ENCODE data around the gene SLC24A3.

SLC24A3 gene

GRCh38 chr20:19557291-19557690 is 344.8 kb downstream of the SLC24A3 start (continued):
- TF ChIP-seq ZBTB20 (tag by site-specific recombination; IDR thresholded peaks at IDR 0.05), result no peak

GRCh38 chr20:19560881-19561480 is 348.5 kb downstream of the SLC24A3 start:
- POLR2A ChIA-PET, result no interaction called here
- no peaks in the 10 kb centered on the region for H3K36me3 ChIP-seq (ENCODE audit: control insufficient read depth in 2 of 2, insufficient read depth in 1 of 2, low read length in 2 of 2)
- no peak overlapping the region for H3K27ac ChIP-seq (ENCODE audit: extremely low read depth, low read depth, low read length)
- TF ChIP-seq SCRT2 (tag by site-specific recombination; IDR thresholded peaks at IDR 0.05) (no peak), ZNF791 (tag by site-specific recombination; IDR thresholded peaks at IDR 0.05) (no peak), ZNF645 (tag by site-specific recombination; IDR thresholded peaks at IDR 0.05) (no peak), EGR2 (tag by site-specific recombination; IDR thresholded peaks at IDR 0.05; ENCODE audit: low read depth) (no peak), SALL2 (tag by site-specific recombination; IDR thresholded peaks at IDR 0.05; ENCODE audit: borderline replicate concordance) (no peak), ZNF76 (tag by site-specific recombination; IDR thresholded peaks at IDR 0.05; ENCODE audit: borderline replicate concordance, low read depth) (no peak), ZNF623 (tag by site-specific recombination; IDR thresholded peaks at IDR 0.05) (no peak), PRDM1 (tag by site-specific recombination; IDR thresholded peaks at IDR 0.05) (no peak), ZNF621 (tag by site-specific recombination; IDR thresholded peaks at IDR 0.05) (no peak), ZBTB26 (tag by site-specific recombination; optimal IDR thresholded peaks at IDR 0.05) (no peak), ZNF140 (tag by site-specific recombination; IDR thresholded peaks at IDR 0.05) (no peak), ZNF23 (tag by site-specific recombination; IDR thresholded peaks at IDR 0.05; ENCODE audit: borderline replicate concordance) (no peak), ZNF423 (tag by site-specific recombination; IDR thresholded peaks at IDR 0.05) (no peak), ZNF664 (tag by site-specific recombination; IDR thresholded peaks at IDR 0.05) (no peak), ZNF830 (tag by site-specific recombination; IDR thresholded peaks at IDR 0.05; ENCODE audit: low read depth) (no peak), ZNF580 (tag by site-specific recombination; IDR thresholded peaks at IDR 0.05) (no peak), ZNF792 (tag by site-specific recombination; IDR thresholded peaks at IDR 0.05) (no peak)
- H3K4me3 ChIP-seq (ENCODE audit: low read depth, low read length), result no peak overlapping the region
- no peaks in the 10 kb centered on the region for H3K4me1 ChIP-seq (ENCODE audit: control insufficient read depth, insufficient read depth, low read length)
- H3K9me3 ChIP-seq (ENCODE audit: control insufficient read depth, insufficient read depth, low read depth, low read length), result no peaks in the 10 kb centered on the region
- CTCF ChIA-PET, result interaction anchor here (0.7 to 2.1 kb wide), 2 partner anchors 102 to 274 kb away, joined by 3 to 6 read pairs; no protein-coding TSS in a partner anchor

- H3K9me3 ChIP-seq (ENCODE audit: control insufficient read depth, insufficient read depth, low read depth, low read length), result no peaks in the 10 kb centered on the region
- H3K27ac ChIP-seq (ENCODE audit: extremely low read depth, low read depth, low read length), result no peak overlapping the region
- no peaks in the 10 kb centered on the region for H3K36me3 ChIP-seq (ENCODE audit: control insufficient read depth in 2 of 2, insufficient read depth in 1 of 2, low read length in 2 of 2)
- no peaks in the 10 kb centered on the region for H3K4me1 ChIP-seq (ENCODE audit: control insufficient read depth, insufficient read depth, low read length)
- CTCF ChIA-PET, result no interaction called here
- no peak overlapping the region for H3K4me3 ChIP-seq (ENCODE audit: low read depth, low read length)
- POLR2A ChIA-PET, result no interaction called here
- TF ChIP-seq FEZF1 (tag by site-specific recombination; IDR thresholded peaks at IDR 0.05) (no peak), PATZ1 (tag by site-specific recombination; IDR thresholded peaks at IDR 0.05) (no peak), ZNF132 (tag by site-specific recombination; IDR thresholded peaks at IDR 0.05; ENCODE audit: borderline replicate concordance) (no peak), ZNF223 (tag by site-specific recombination; IDR thresholded peaks at IDR 0.05) (no peak), ZNF23 (tag by site-specific recombination; IDR thresholded peaks at IDR 0.05; ENCODE audit: borderline replicate concordance) (no peak), HOXC10 (CRISPR knock-in tag; IDR thresholded peaks at IDR 0.05) (no peak), ZNF37A (tag by site-specific recombination; IDR thresholded peaks at IDR 0.05) (no peak), ZNF248 (tag by site-specific recombination; IDR thresholded peaks at IDR 0.05) (no peak), ZNF174 (tag by site-specific recombination; IDR thresholded peaks at IDR 0.05) (no peak)
These were observed 350.0 kb downstream of the SLC24A3 start for GRCh38 chr20:19562426-19562825.
